Epithelial cell of proximal tubule (primary cell): ENCODE results near the gene CDH2. TPM values are rescaled to one million over a fixed set of nuclear protein-coding genes. Genes with fewer than 3 reads are reported as not detected.

Experiments used
- DNase-seq: peaks from one replicate; pipeline ENCODE4 v3.0.0-alpha.2; 2011; ENCODE audit warnings: low read depth
- H3K4me3 ChIP-seq: 2 replicates; pipeline ENCODE4 v1.5.1; 2011; ENCODE audit warnings: low read depth, mild to moderate bottlenecking, low read length
- total RNA-seq: library from RNA; depleted of rRNA; stranded (reverse); fragments of >200 nt; gene quantifications from 2 replicates; pipeline ENCODE4 v1.2.3, GENCODE V29; 2015
- TF ChIP-seq, protein P1 (sequence below): conservative IDR thresholded peaks from 2 replicates; pipeline ENCODE4 v1.5.1; 2012; ENCODE audit warnings: low read depth, mild to moderate bottlenecking, low read length

The CDH2 gene
- total RNA-seq, 1 donor from 2014 or later, result 74.5 TPM

DNA sequence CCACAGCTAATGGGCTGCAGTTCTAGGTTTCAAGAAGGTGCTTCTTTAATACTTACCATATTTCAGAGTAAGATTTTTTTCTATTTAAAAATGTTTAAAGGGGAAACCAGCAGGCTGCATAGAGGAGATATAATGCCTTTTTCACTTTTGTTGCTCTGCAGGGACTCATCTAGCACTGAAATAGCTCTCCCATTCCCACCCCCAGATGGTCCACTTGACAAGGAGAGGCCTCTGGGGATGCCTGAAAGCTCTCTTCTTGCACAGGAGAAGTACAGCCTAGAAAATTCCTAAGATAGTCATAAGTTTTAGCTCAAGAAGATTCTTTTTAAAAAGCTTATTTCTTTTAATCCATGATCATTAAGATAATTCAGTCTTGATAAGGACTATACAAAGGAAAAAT, 126.4 kb downstream of the CDH2 start:
- DNase-seq, result no peak
- TF ChIP-seq, protein P1, sequence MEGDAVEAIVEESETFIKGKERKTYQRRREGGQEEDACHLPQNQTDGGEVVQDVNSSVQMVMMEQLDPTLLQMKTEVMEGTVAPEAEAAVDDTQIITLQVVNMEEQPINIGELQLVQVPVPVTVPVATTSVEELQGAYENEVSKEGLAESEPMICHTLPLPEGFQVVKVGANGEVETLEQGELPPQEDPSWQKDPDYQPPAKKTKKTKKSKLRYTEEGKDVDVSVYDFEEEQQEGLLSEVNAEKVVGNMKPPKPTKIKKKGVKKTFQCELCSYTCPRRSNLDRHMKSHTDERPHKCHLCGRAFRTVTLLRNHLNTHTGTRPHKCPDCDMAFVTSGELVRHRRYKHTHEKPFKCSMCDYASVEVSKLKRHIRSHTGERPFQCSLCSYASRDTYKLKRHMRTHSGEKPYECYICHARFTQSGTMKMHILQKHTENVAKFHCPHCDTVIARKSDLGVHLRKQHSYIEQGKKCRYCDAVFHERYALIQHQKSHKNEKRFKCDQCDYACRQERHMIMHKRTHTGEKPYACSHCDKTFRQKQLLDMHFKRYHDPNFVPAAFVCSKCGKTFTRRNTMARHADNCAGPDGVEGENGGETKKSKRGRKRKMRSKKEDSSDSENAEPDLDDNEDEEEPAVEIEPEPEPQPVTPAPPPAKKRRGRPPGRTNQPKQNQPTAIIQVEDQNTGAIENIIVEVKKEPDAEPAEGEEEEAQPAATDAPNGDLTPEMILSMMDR, result no peak
- no peak overlapping the region for H3K4me3 ChIP-seq

DNA sequence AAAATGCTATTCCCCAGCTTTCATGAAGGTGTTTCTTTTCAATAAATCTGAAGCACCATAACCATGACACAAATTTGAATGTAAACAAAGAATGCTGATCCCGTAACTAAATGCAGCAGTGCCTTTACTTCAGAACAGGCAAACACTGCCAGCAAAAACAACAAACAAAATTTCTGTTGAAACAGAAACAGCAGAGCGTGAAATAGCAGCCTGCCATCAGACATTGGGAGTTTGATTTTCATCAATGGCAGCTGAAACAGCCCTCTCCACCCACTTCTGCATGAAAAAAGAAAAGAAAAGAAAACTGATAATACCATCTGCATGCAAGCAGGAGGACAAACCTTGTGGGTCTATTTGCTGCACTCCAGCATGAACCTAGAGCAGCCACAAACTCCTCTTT, 128.3 kb downstream of the CDH2 start:
- DNase-seq, result no peak
- H3K4me3 ChIP-seq, result no peak overlapping the region
- TF ChIP-seq, protein P1, result no peak

DNA sequence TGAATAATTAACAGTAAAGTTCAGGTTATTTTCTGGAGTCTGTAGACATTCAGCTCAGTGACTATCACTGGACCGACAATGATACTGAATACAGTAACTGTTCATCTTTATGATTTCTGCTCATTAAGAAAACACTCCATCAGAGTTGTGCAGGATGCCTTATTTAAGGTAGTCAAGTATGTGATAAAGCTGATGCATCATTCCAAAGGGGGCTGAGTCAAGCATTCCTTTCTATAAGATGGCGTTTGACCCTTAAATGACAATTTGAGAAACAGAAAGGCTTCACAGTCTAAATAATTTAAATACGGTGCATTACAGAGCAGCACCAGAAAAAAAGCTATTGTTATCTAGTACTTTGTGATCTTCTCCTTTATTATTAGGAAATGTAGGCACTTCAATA, 131.1 kb downstream of the CDH2 start:
- no peak for DNase-seq
- TF ChIP-seq, protein P1, result no peak
- no peak overlapping the region for H3K4me3 ChIP-seq

DNA sequence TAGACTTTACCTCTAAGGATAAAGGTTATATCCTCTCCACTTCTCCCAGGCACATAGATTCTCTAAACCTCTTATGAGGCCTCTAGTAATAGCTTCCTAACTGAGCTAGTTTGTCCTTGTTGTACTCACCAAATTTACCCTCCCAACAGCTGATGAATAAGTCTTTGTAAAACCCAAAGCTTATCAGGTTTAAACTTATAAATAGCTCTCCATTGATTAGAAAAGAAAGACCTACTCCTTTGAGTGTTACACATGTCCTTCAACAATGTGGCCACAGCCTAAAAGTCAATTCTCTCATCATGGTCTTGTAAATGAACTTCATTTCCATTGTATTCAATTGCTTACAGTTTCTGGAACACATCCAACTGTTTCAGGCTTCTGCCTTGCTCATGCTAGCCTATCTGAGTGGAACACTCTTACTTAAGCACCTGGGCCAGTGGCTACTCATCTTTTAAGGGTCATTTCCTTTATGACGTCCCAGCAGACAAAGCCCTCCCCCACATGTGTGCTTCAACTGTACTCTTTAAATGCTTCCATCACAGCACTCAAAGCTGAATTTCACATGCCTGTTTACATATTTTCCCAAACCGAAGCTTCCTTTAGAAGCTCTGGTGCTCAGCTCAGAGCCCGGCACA, 131.6 kb downstream of the CDH2 start:
- no peak overlapping the region for H3K4me3 ChIP-seq
- TF ChIP-seq, protein P1, result no peak
- DNase-seq, result peak; percentile 83

DNA sequence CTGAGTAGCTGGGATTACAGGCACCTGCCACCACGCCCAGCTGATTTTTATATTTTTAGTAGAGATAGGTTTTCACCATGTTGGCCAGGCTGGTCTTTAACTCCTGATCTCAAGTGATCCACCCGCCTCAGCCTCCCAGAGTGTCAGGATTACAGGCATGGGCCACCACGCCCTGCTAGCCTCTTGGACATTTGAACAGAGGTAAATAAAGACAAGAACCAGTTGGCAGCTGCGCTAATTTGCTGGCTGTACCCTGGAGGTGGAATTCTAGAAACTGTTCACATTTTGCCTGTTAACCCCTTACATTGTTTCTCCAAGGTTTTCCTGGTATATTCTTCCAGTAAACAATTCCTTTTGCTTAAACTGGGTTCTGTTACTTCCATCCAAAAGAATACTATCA, 132.9 kb downstream of the CDH2 start:
- H3K4me3 ChIP-seq, result no peak overlapping the region
- TF ChIP-seq, protein P1, result no peak
- no peak for DNase-seq

DNA sequence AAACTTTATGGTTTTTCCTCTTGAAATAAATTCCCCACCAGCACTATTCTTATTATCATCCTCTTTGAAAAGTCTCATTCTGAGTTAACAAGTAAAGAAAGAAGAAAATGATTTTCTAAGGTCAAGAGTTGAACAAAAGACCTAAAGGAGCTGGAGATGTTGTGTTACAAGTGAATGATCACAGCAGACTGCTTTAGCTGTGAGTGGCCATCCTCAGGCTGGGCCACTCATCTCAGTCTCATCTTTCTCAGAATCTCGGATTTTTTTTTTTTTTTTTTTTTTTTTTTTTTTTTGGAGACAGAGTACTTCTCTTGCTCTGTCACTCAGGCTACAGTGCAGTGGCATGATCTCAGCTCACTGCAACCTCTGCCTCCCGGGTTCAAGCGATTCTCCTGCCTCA, 133.3 kb downstream of the CDH2 start:
- TF ChIP-seq, protein P1, result no peak
- DNase-seq, result no peak

DNA sequence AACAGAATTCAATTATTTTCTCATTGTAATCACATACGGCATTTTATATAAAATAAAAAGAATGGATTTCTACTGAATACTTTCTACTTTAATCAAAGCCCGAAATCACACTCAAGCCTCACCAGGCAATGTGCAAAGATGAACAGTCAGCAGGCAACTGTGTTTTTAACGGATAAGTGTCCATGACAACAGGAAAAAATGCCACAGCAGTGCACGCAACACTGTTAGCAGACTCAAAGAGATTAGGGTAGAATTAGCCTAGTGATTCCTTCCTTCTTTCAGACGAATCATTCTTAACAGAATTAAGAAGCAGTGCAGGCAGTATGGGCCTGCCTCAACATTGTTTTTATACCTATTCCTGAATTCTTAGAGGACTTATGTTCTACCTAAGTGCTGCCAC, 135.6 kb downstream of the CDH2 start:
- peak; percentile 40 for DNase-seq
- H3K4me3 ChIP-seq, result no peak overlapping the region
- TF ChIP-seq, protein P1, result no peak

More for the DNA sequence above, 133.3 kb downstream of the CDH2 start:
- no peak overlapping the region for H3K4me3 ChIP-seq
